CD4-positive, alpha-beta T cell (primary cell): ENCODE measurements around the gene AMELX. TPM values are rescaled to one million over a fixed set of nuclear protein-coding genes. Genes with fewer than 3 reads are reported as not detected.
A peak's percentile ranks its signal among the peaks of the same experiment; 100 is the strongest.

Experiments used
- ATAC-seq: fragments of 200-7000 bp; cut with Tn5 transposase; one replicate; pipeline ENCODE4 v1.10.0; 2022; ENCODE audit warnings: mild to moderate bottlenecking; ENCODE audit not compliant: poor library complexity
- CTCF ChIA-PET: fragments of 350-600 bp; sonication (Branson Sonifier 250); formaldehyde crosslinking; loops from one replicate; lab custom pipeline; 2021; ENCODE audit warnings: antibody characterized with exemption, inconsistent platforms; lab: Charles Lee
- POLR2A ChIA-PET: fragments of 350-600 bp; sonication (Branson Sonifier 250); formaldehyde crosslinking; loops from one replicate; lab custom pipeline; 2021; ENCODE audit warnings: antibody characterized with exemption, inconsistent platforms; lab: Charles Lee
- DNase-seq, 14 experiments: peaks; one replicate each; pipeline ENCODE4 v3.0.0-alpha.2; 2013 to 2020; ENCODE audit warnings: mixed read lengths in 2 of 14
- H3K27ac ChIP-seq, 2 donors: one replicate each; pipeline versions ENCODE4 v1.5.1 to v1.7.0; 2013; ENCODE audit warnings: low read length in 2 of 2, low read depth in 1 of 2, mild to moderate bottlenecking in 1 of 2
- H3K27me3 ChIP-seq, 2 experiments: 1 replicate in 1 of 2; 2 replicates in 1 of 2; pipeline versions ENCODE4 v1.6.1 to v1.7.0; 2013; ENCODE audit warnings: low read length in 2 of 2, control low read depth in 1 of 2, mild to moderate bottlenecking in 1 of 2, moderate library complexity in 1 of 2; ENCODE audit not compliant: insufficient read depth in 2 of 2, control insufficient read depth in 1 of 2
- H3K36me3 ChIP-seq: one replicate; pipeline ENCODE4 v1.6.1; 2013; ENCODE audit warnings: low read length, control low read depth; ENCODE audit not compliant: insufficient read depth
- H3K4me1 ChIP-seq: one replicate; pipeline ENCODE4 v1.6.1; 2013; ENCODE audit warnings: low read length, control low read depth; ENCODE audit not compliant: insufficient read depth
- H3K4me3 ChIP-seq: one replicate; pipeline ENCODE4 v1.5.1; 2013; ENCODE audit warnings: mild to moderate bottlenecking, low read length, moderate library complexity
- H3K9me3 ChIP-seq, 2 experiments: 1 replicate in 1 of 2; 2 replicates in 1 of 2; pipeline versions ENCODE4 v1.6.1 to v1.7.0; 2013; ENCODE audit warnings: low read length in 2 of 2, mild to moderate bottlenecking in 2 of 2, control low read depth in 1 of 2, moderate library complexity in 1 of 2; ENCODE audit not compliant: control insufficient read depth in 1 of 2, insufficient read depth in 1 of 2
- H3K27ac Mint-ChIP-seq: one replicate; pipeline ENCODE4 v1.8.0; 2020; ENCODE audit warnings: mixed read lengths
- H3K27me3 Mint-ChIP-seq: one replicate; pipeline ENCODE4 v1.8.0; 2021; ENCODE audit warnings: mixed read lengths
- H3K36me3 Mint-ChIP-seq: one replicate; pipeline ENCODE4 v1.8.0; 2021; ENCODE audit warnings: low read depth, mixed read lengths
- H3K4me1 Mint-ChIP-seq: one replicate; pipeline ENCODE4 v1.8.0; 2021; ENCODE audit warnings: low read depth, mixed read lengths
- H3K4me3 Mint-ChIP-seq: one replicate; pipeline ENCODE4 v1.8.0; 2020; ENCODE audit warnings: mild to moderate bottlenecking, mixed read lengths
- H3K9me3 Mint-ChIP-seq: one replicate; pipeline ENCODE4 v1.8.0; 2020; ENCODE audit warnings: mixed read lengths
- intact Hi-C, 2 experiments: fragments of 100-400 bp; cut with DNase I in 1 of 2; cut with micrococcal nuclease in 1 of 2; formaldehyde crosslinking; loops; one replicate each; pipeline versions ENCODE4 v1.15.1 to v1.9.0; 2023 to 2025; cut with DNase I, micrococcal nuclease
- total RNA-seq, 174 experiments: library from RNA in 2 of 174; stranded (reverse) in 2 of 174; gene quantifications; one replicate each; pipeline ENCODE4 v1.2.3 and lab custom pipeline; 2021 to 2026
- TF ChIP-seq, protein P1 (sequence below): fragments of 200-600 bp; IDR thresholded peaks from one replicate; pipeline ENCODE4 v1.8.0; 2022; ENCODE audit warnings: antibody characterized with exemption, mild to moderate bottlenecking

AMELX gene
- total RNA-seq, 2 experiments from 2014 or later: not detected

DNA sequence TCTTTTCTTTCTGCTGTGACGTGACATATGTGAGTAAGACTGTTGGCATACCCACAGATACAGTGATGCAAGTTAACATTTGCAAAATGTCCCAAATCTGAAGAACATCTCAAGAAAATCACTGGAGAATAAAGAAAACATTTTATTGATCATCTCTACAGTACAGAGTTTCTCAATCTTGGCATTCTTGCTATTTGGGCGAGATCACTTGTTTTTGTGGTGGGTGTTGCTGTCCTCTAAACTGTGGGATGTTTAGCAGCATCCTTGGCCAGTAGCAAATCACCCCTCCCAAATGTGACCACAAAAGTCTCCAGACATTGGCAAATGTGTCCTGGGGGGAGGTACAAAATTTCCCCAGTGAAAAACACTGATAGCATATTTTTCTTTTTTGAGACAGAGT is 28.8 kb downstream of the AMELX start:
- intact Hi-C loops: no loop called here
- H3K27me3 ChIP-seq: no peaks in the 10 kb centered on the region
- H3K4me3 Mint-ChIP-seq: no peak overlapping the region
- no peaks in the 10 kb centered on the region for H3K4me1 Mint-ChIP-seq
- no peaks in the 10 kb centered on the region for H3K36me3 Mint-ChIP-seq
- no peaks in the 10 kb centered on the region for H3K4me1 ChIP-seq
- no peaks in the 10 kb centered on the region for H3K9me3 ChIP-seq
- H3K27ac ChIP-seq: no peak overlapping the region
- no peak for ATAC-seq
- H3K36me3 ChIP-seq: no peaks in the 10 kb centered on the region
- TF ChIP-seq, protein P1, sequence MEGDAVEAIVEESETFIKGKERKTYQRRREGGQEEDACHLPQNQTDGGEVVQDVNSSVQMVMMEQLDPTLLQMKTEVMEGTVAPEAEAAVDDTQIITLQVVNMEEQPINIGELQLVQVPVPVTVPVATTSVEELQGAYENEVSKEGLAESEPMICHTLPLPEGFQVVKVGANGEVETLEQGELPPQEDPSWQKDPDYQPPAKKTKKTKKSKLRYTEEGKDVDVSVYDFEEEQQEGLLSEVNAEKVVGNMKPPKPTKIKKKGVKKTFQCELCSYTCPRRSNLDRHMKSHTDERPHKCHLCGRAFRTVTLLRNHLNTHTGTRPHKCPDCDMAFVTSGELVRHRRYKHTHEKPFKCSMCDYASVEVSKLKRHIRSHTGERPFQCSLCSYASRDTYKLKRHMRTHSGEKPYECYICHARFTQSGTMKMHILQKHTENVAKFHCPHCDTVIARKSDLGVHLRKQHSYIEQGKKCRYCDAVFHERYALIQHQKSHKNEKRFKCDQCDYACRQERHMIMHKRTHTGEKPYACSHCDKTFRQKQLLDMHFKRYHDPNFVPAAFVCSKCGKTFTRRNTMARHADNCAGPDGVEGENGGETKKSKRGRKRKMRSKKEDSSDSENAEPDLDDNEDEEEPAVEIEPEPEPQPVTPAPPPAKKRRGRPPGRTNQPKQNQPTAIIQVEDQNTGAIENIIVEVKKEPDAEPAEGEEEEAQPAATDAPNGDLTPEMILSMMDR: no peak
- H3K4me3 ChIP-seq: no peak overlapping the region
- H3K27me3 Mint-ChIP-seq: no peaks in the 10 kb centered on the region
- CTCF ChIA-PET: no interaction called here
- POLR2A ChIA-PET: no interaction called here
- DNase-seq: no peak
- H3K9me3 Mint-ChIP-seq: no peaks in the 10 kb centered on the region
- no peak overlapping the region for H3K27ac Mint-ChIP-seq

DNA sequence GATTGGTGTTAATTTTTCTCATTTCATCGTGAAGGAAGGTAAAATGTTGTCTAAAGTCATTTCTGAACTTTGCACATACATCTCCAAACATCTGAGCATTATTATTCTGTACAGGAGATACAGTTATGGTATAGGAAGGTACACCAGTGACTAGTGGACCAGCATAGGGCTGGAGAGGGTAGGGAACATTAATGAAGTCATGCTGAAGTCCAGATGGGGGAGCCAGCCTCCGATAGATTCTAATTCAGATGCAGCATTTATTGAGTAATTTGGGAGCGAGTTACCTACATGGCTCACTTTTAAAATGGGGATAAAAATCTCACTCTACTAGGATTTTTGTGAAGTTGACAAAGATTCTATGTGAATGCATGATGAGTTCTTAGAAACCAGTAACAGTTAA is 34.9 kb downstream of the AMELX start:
- intact Hi-C loops: no loop called here
- Mint-ChIP-seq H3K4me3 (no peak overlapping the region), H3K4me1 (no peaks in the 10 kb centered on the region), H3K27ac (no peak overlapping the region), H3K9me3 (no peaks in the 10 kb centered on the region), H3K27me3 (no peaks in the 10 kb centered on the region), H3K36me3 (no peaks in the 10 kb centered on the region)
- H3K36me3 ChIP-seq: no peaks in the 10 kb centered on the region
- no peak overlapping the region for H3K27ac ChIP-seq
- POLR2A ChIA-PET: no interaction called here
- ATAC-seq (no peak), DNase-seq (no peak)
- TF ChIP-seq, protein P1: no peak
- no peak overlapping the region for H3K4me3 ChIP-seq
- H3K27me3 ChIP-seq: no peaks in the 10 kb centered on the region
- H3K4me1 ChIP-seq: no peaks in the 10 kb centered on the region
- CTCF ChIA-PET: no interaction called here
- no peaks in the 10 kb centered on the region for H3K9me3 ChIP-seq

DNA sequence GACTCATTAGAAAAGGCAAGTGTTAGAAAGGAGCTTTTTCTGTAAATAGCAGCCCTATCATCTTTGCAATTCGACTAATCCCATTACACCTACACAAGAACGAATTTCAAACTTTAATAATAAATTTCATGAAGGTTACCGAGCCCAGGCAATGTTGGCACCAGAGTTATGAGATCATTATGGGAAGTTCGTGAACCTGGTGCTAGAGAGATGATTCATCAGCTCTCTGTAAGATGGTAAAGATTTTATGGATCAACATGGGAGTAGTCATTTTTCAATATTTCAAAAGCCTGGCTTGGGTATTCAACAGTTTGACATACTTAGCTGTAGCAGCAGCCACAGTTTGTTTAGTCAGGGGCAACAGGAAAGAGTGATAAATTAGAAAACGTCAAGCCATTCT is 35.8 kb downstream of the AMELX start:
- H3K9me3 ChIP-seq: no peaks in the 10 kb centered on the region
- H3K27me3 ChIP-seq: no peaks in the 10 kb centered on the region
- Mint-ChIP-seq H3K4me1 (no peaks in the 10 kb centered on the region), H3K27ac (no peak overlapping the region), H3K27me3 (no peaks in the 10 kb centered on the region), H3K36me3 (no peaks in the 10 kb centered on the region), H3K4me3 (no peak overlapping the region), H3K9me3 (no peaks in the 10 kb centered on the region)
- no peaks in the 10 kb centered on the region for H3K36me3 ChIP-seq
- no peaks in the 10 kb centered on the region for H3K4me1 ChIP-seq
- CTCF ChIA-PET: no interaction called here
- H3K4me3 ChIP-seq: no peak overlapping the region
- no peak overlapping the region for H3K27ac ChIP-seq
- intact Hi-C loops: no loop called here
- TF ChIP-seq, protein P1: no peak
- ATAC-seq: no peak
- POLR2A ChIA-PET: interaction anchor here (0.8 kb wide), 1 partner anchor 173 kb away, joined by 3 read pairs; no protein-coding TSS in a partner anchor
- DNase-seq: peak in 1 of 14 experiments; percentile 1
